CD4-positive, alpha-beta T cell (primary cell): ENCODE data around the gene HERC3. TPM values are rescaled to one million over a fixed set of nuclear protein-coding genes. Genes with fewer than 3 reads are reported as not detected.

Experiments used
- ATAC-seq: fragments of 200-7000 bp; cut with Tn5 transposase; one replicate; pipeline ENCODE4 v1.10.0; 2022; ENCODE audit warnings: mild to moderate bottlenecking; ENCODE audit not compliant: poor library complexity
- CTCF ChIA-PET: fragments of 350-600 bp; sonication (Branson Sonifier 250); formaldehyde crosslinking; loops from one replicate; lab custom pipeline; 2021; ENCODE audit warnings: antibody characterized with exemption, inconsistent platforms; lab: Charles Lee
- POLR2A ChIA-PET: fragments of 350-600 bp; sonication (Branson Sonifier 250); formaldehyde crosslinking; loops from one replicate; lab custom pipeline; 2021; ENCODE audit warnings: antibody characterized with exemption, inconsistent platforms; lab: Charles Lee
- DNase-seq, 14 experiments: peaks; one replicate each; pipeline ENCODE4 v3.0.0-alpha.2; 2013 to 2020; ENCODE audit warnings: mixed read lengths in 2 of 14
- H3K27ac ChIP-seq, 2 donors: one replicate each; pipeline versions ENCODE4 v1.5.1 to v1.7.0; 2013; ENCODE audit warnings: low read length in 2 of 2, low read depth in 1 of 2, mild to moderate bottlenecking in 1 of 2
- H3K27me3 ChIP-seq, 2 experiments: 1 replicate in 1 of 2; 2 replicates in 1 of 2; pipeline versions ENCODE4 v1.6.1 to v1.7.0; 2013; ENCODE audit warnings: low read length in 2 of 2, control low read depth in 1 of 2, mild to moderate bottlenecking in 1 of 2, moderate library complexity in 1 of 2; ENCODE audit not compliant: insufficient read depth in 2 of 2, control insufficient read depth in 1 of 2
- H3K36me3 ChIP-seq: one replicate; pipeline ENCODE4 v1.6.1; 2013; ENCODE audit warnings: low read length, control low read depth; ENCODE audit not compliant: insufficient read depth
- H3K4me1 ChIP-seq: one replicate; pipeline ENCODE4 v1.6.1; 2013; ENCODE audit warnings: low read length, control low read depth; ENCODE audit not compliant: insufficient read depth
- H3K4me3 ChIP-seq: one replicate; pipeline ENCODE4 v1.5.1; 2013; ENCODE audit warnings: mild to moderate bottlenecking, low read length, moderate library complexity
- H3K9me3 ChIP-seq, 2 experiments: 1 replicate in 1 of 2; 2 replicates in 1 of 2; pipeline versions ENCODE4 v1.6.1 to v1.7.0; 2013; ENCODE audit warnings: low read length in 2 of 2, mild to moderate bottlenecking in 2 of 2, control low read depth in 1 of 2, moderate library complexity in 1 of 2; ENCODE audit not compliant: control insufficient read depth in 1 of 2, insufficient read depth in 1 of 2
- H3K27ac Mint-ChIP-seq: one replicate; pipeline ENCODE4 v1.8.0; 2020; ENCODE audit warnings: mixed read lengths
- H3K27me3 Mint-ChIP-seq: one replicate; pipeline ENCODE4 v1.8.0; 2021; ENCODE audit warnings: mixed read lengths
- H3K36me3 Mint-ChIP-seq: one replicate; pipeline ENCODE4 v1.8.0; 2021; ENCODE audit warnings: low read depth, mixed read lengths
- H3K4me1 Mint-ChIP-seq: one replicate; pipeline ENCODE4 v1.8.0; 2021; ENCODE audit warnings: low read depth, mixed read lengths
- H3K4me3 Mint-ChIP-seq: one replicate; pipeline ENCODE4 v1.8.0; 2020; ENCODE audit warnings: mild to moderate bottlenecking, mixed read lengths
- H3K9me3 Mint-ChIP-seq: one replicate; pipeline ENCODE4 v1.8.0; 2020; ENCODE audit warnings: mixed read lengths
- CTCF ChIP-seq: fragments of 200-600 bp; IDR thresholded peaks from one replicate; pipeline ENCODE4 v1.8.0; 2022; ENCODE audit warnings: antibody characterized with exemption, mild to moderate bottlenecking
- intact Hi-C, 2 experiments: fragments of 100-400 bp; cut with DNase I in 1 of 2; cut with micrococcal nuclease in 1 of 2; formaldehyde crosslinking; loops; one replicate each; pipeline versions ENCODE4 v1.15.1 to v1.9.0; 2023 to 2025; cut with DNase I, micrococcal nuclease
- total RNA-seq, 174 experiments: library from RNA in 2 of 174; stranded (reverse) in 2 of 174; gene quantifications; one replicate each; pipeline ENCODE4 v1.2.3 and lab custom pipeline; 2021 to 2026

Gene HERC3
- total RNA-seq, 2 experiments from 2014 or later: 63.1 to 66.4 TPM

GRCh38 chr4:88672987-88673386, 80.7 kb downstream of the HERC3 start:
- no peak overlapping the region for H3K4me3 Mint-ChIP-seq
- CTCF ChIA-PET: interaction anchor here (0.6 to 1.5 kb wide), 5 partner anchors 10 to 134 kb away, joined by 3 to 5 read pairs (median 3); no protein-coding TSS in a partner anchor
- H3K27ac ChIP-seq: no peak overlapping the region

GRCh38 chr4:88673886-88674285, 81.6 kb downstream of the HERC3 start:
- no peak overlapping the region for H3K27ac ChIP-seq
- ChIA-PET CTCF (interaction anchor here (1.5 kb wide), 1 partner anchor 28 kb away, joined by 3 read pairs; no protein-coding TSS in a partner anchor), POLR2A (interaction anchor here (0.6 kb wide), 1 partner anchor 161 kb away, joined by 4 read pairs; no protein-coding TSS in a partner anchor)
- Mint-ChIP-seq H3K27ac (no peak overlapping the region), H3K9me3 (no peaks in the 10 kb centered on the region), H3K4me1 (peaks cover 3% of the 10 kb centered on the region), H3K36me3 (peaks cover 84% of the 10 kb centered on the region), H3K4me3 (no peak overlapping the region), H3K27me3 (no peaks in the 10 kb centered on the region)
- peaks cover 66% of the 10 kb centered on the region for H3K36me3 ChIP-seq
- ATAC-seq (no peak), DNase-seq (no peak)
- no peaks in the 10 kb centered on the region for H3K27me3 ChIP-seq
- H3K4me3 ChIP-seq: no peak overlapping the region
- H3K9me3 ChIP-seq: no peaks in the 10 kb centered on the region
- intact Hi-C loops: loop anchor here (1.0 to 5.0 kb wide), 2 partner anchors 348 to 350 kb away; no protein-coding TSS in a partner anchor
- no peaks in the 10 kb centered on the region for H3K4me1 ChIP-seq
- TF ChIP-seq CTCF: no peak

More at GRCh38 chr4:88672987-88673386, 80.7 kb downstream of the HERC3 start:
- DNase-seq (peak in 9 of 14 experiments; percentile 1 to 54 (median 20)), ATAC-seq (peak; percentile 76)
- peak; percentile 64 for TF ChIP-seq CTCF
- H3K36me3 ChIP-seq: peaks cover 66% of the 10 kb centered on the region
- Mint-ChIP-seq H3K27me3 (no peaks in the 10 kb centered on the region), H3K4me1 (peaks cover 3% of the 10 kb centered on the region), H3K27ac (no peak overlapping the region), H3K36me3 (peaks cover 84% of the 10 kb centered on the region), H3K9me3 (no peaks in the 10 kb centered on the region)
- H3K4me1 ChIP-seq: no peaks in the 10 kb centered on the region
- intact Hi-C loops: loop anchor here (1.0 to 5.0 kb wide), 2 partner anchors 349 to 351 kb away; no protein-coding TSS in a partner anchor
- H3K9me3 ChIP-seq: no peaks in the 10 kb centered on the region
- H3K4me3 ChIP-seq: no peak overlapping the region
- H3K27me3 ChIP-seq: no peaks in the 10 kb centered on the region
- POLR2A ChIA-PET: interaction anchor here (0.6 kb wide), 1 partner anchor 162 kb away, joined by 4 read pairs; no protein-coding TSS in a partner anchor

- Histone ChIP-seq H3K27ac (no peak overlapping the region), H3K4me3 (no peak overlapping the region), H3K9me3 (no peaks in the 10 kb centered on the region), H3K27me3 (no peaks in the 10 kb centered on the region), H3K36me3 (peaks cover 65% of the 10 kb centered on the region), H3K4me1 (no peaks in the 10 kb centered on the region)
- no peaks in the 10 kb centered on the region for H3K27me3 Mint-ChIP-seq
- ATAC-seq (no peak), DNase-seq (no peak)
- no peak for TF ChIP-seq CTCF
- peaks cover 84% of the 10 kb centered on the region for H3K36me3 Mint-ChIP-seq
- no peak overlapping the region for H3K4me3 Mint-ChIP-seq
- peaks cover 3% of the 10 kb centered on the region for H3K4me1 Mint-ChIP-seq
- H3K9me3 Mint-ChIP-seq: no peaks in the 10 kb centered on the region
- H3K27ac Mint-ChIP-seq: no peak overlapping the region
- POLR2A ChIA-PET: no interaction called here
- CTCF ChIA-PET: no interaction called here
- intact Hi-C loops: loop anchor here in 1 of 2 experiments (5.0 kb wide), 1 partner anchor 348 kb away; no protein-coding TSS in a partner anchor
Measured at GRCh38 chr4:88674565-88674964, 82.3 kb downstream of the HERC3 start.
